Neural cell (in vitro differentiated cells): ENCODE results near the gene AARSD1. TPM values are rescaled to one million over a fixed set of nuclear protein-coding genes. Genes with fewer than 3 reads are reported as not detected.

Experiments used
- H2AFZ ChIP-seq: fragments of 200-600, 300-800 bp; sonication (generic), shearing (Covaris generic); 2 replicates; pipeline ENCODE4 v1.6.0; 2014; ENCODE audit warnings: low read depth, mild to moderate bottlenecking, antibody characterized with exemption, low read length, moderate library complexity
- H3F3A ChIP-seq: fragments of 200-600 bp; shearing (Covaris generic); 2 replicates; pipeline ENCODE4 v1.6.1; 2016; ENCODE audit warnings: mild to moderate bottlenecking, moderate library complexity, mixed read lengths, antibody characterized with exemption, low read length; ENCODE audit not compliant: insufficient read depth, poor library complexity, severe bottlenecking
- H3K27ac ChIP-seq: fragments of 200-600, 300-800 bp; sonication (generic), shearing (Covaris generic); 2 replicates; pipeline ENCODE4 v1.5.1; 2014; ENCODE audit warnings: mild to moderate bottlenecking, low read length, moderate library complexity
- H3K27me3 ChIP-seq: fragments of 300-800, 200-600 bp; sonication (generic), shearing (Covaris generic); 2 replicates; pipeline ENCODE4 v1.6.0; 2014; ENCODE audit warnings: mild to moderate bottlenecking, low read depth, low read length, moderate library complexity; ENCODE audit not compliant: insufficient read depth
- H3K36me3 ChIP-seq: fragments of 300-800, 200-600 bp; sonication (generic), shearing (Covaris generic); 2 replicates; pipeline ENCODE4 v1.5.1; 2014; ENCODE audit warnings: mild to moderate bottlenecking, antibody characterized with exemption, low read length, moderate library complexity; ENCODE audit not compliant: insufficient read depth
- H3K4me2 ChIP-seq: fragments of 300-800, 200-600 bp; sonication (generic), shearing (Covaris generic); 2 replicates; pipeline ENCODE4 v1.6.0; 2014; ENCODE audit warnings: mild to moderate bottlenecking, low read length
- H3K4me3 ChIP-seq: fragments of 300-800, 200-600 bp; sonication (generic), shearing (Covaris generic); 2 replicates; pipeline ENCODE4 v1.5.1; 2014; ENCODE audit warnings: mild to moderate bottlenecking, low read length, moderate library complexity
- H3K79me2 ChIP-seq: fragments of 200-600 bp; shearing (Covaris generic); replicated peaks from 2 replicates; pipeline ENCODE4 v1.6.0; 2014; ENCODE audit warnings: mild to moderate bottlenecking, low read length, moderate library complexity; ENCODE audit not compliant: insufficient read depth
- H3K9ac ChIP-seq: fragments of 300-800, 200-600 bp; sonication (generic), shearing (Covaris generic); 2 replicates; pipeline ENCODE4 v1.6.1; 2016; ENCODE audit warnings: mild to moderate bottlenecking, low read length, mixed read lengths
- H3K9me2 ChIP-seq: fragments of 200-600 bp; shearing (Covaris generic); 2 replicates; pipeline ENCODE4 v1.6.1; 2016; ENCODE audit warnings: mild to moderate bottlenecking, low read length, mixed read lengths; ENCODE audit not compliant: insufficient read depth
- H3K9me3 ChIP-seq: fragments of 200-600, 300-800 bp; sonication (generic), shearing (Covaris generic); 2 replicates; pipeline ENCODE4 v1.6.1; 2016; ENCODE audit warnings: mild to moderate bottlenecking, mixed run types, low read length, moderate library complexity, mixed read lengths
- H4K20me1 ChIP-seq: fragments of 200-600 bp; shearing (Covaris generic); 2 replicates; pipeline ENCODE4 v1.6.1; 2016; ENCODE audit warnings: mild to moderate bottlenecking, mixed run types; ENCODE audit not compliant: insufficient read depth
- CTCF ChIP-seq: fragments of 450-650 bp; IDR thresholded peaks from 2 replicates; pipeline ENCODE4 v1.5.1; 2014; ENCODE audit warnings: antibody characterized with exemption, mild to moderate bottlenecking, moderate library complexity; ENCODE audit not compliant: poor library complexity, severe bottlenecking
- EP300 ChIP-seq: fragments of 450-650 bp; conservative IDR thresholded peaks from 2 replicates; pipeline ENCODE4 v1.6.1; 2014; ENCODE audit warnings: antibody characterized with exemption, mild to moderate bottlenecking, moderate library complexity; ENCODE audit not compliant: poor library complexity, severe bottlenecking
- EZH2 ChIP-seq: fragments of 200-600, 300-800 bp; shearing (Covaris generic), sonication (generic); IDR thresholded peaks from 2 replicates; pipeline ENCODE4 v1.6.1; 2014; ENCODE audit warnings: antibody characterized with exemption, low read length, borderline replicate concordance, mild to moderate bottlenecking; ENCODE audit not compliant: insufficient read depth, poor library complexity, severe bottlenecking
- MXI1 ChIP-seq: fragments of 450-650 bp; conservative IDR thresholded peaks from 2 replicates; pipeline ENCODE4 v1.6.1; 2014; ENCODE audit warnings: antibody characterized with exemption, mild to moderate bottlenecking; ENCODE audit not compliant: poor library complexity, severe bottlenecking
- POLR2AphosphoS5 ChIP-seq: IDR thresholded peaks from 2 replicates; pipeline ENCODE4 v1.6.1; 2012
- RAD21 ChIP-seq: fragments of 450-650 bp; conservative IDR thresholded peaks from 2 replicates; pipeline ENCODE4 v1.6.1; 2014; ENCODE audit warnings: antibody characterized with exemption, mild to moderate bottlenecking, moderate library complexity
- REST ChIP-seq: IDR thresholded peaks from 2 replicates; pipeline ENCODE4 v1.6.1; 2012; ENCODE audit warnings: borderline replicate concordance
- SMC3 ChIP-seq: fragments of 450-650 bp; conservative IDR thresholded peaks from 2 replicates; pipeline ENCODE4 v1.6.1; 2014; ENCODE audit warnings: antibody characterized with exemption, mild to moderate bottlenecking, moderate library complexity; ENCODE audit not compliant: poor library complexity
- TAF1 ChIP-seq: IDR thresholded peaks from 2 replicates; pipeline ENCODE4 v1.6.1; 2012; ENCODE audit warnings: low read depth
- polyA plus RNA-seq: library from polyadenylated mRNA; depleted of rRNA; stranded (reverse); fragments of >200 nt; gene quantifications from 2 replicates; pipeline ENCODE4 v1.2.3, GENCODE V29; 2014

The AARSD1 gene
- polyA plus RNA-seq, 1 donor from 2014 or later, result 64.2 TPM

- no peak overlapping the region for H3K4me2 ChIP-seq
- no peak overlapping the region for H3K9ac ChIP-seq
- no peaks in the 10 kb centered on the region for H3K27me3 ChIP-seq
- H3K9me2 ChIP-seq, result no peaks in the 10 kb centered on the region
- H4K20me1 ChIP-seq, result no peaks in the 10 kb centered on the region
- H3K36me3 ChIP-seq, result no peaks in the 10 kb centered on the region
- no peak overlapping the region for H2AFZ ChIP-seq
- H3K9me3 ChIP-seq, result no peaks in the 10 kb centered on the region
- no peaks in the 10 kb centered on the region for H3K79me2 ChIP-seq
- H3K27ac ChIP-seq, result no peak overlapping the region
- no peak overlapping the region for H3K4me3 ChIP-seq
- TF ChIP-seq EZH2 (no peak), REST (no peak), TAF1 (no peak), RAD21 (no peak), EP300 (no peak), MXI1 (no peak), CTCF (no peak), SMC3 (no peak), POLR2AphosphoS5 (no peak)
- H3F3A ChIP-seq, result no peaks in the 10 kb centered on the region
Measured at GRCh38 chr17:42913981-42914617, 50.2 kb downstream of the AARSD1 start.

- no peak for TF ChIP-seq EP300
- no peak for TF ChIP-seq SMC3
- no peak for TF ChIP-seq EZH2
- no peak for TF ChIP-seq MXI1
- no peak for TF ChIP-seq POLR2AphosphoS5
- no peak for TF ChIP-seq TAF1
- TF ChIP-seq RAD21, result no peak
- TF ChIP-seq REST, result no peak
- TF ChIP-seq CTCF, result no peak
- H4K20me1 ChIP-seq, result no peaks in the 10 kb centered on the region
- no peaks in the 10 kb centered on the region for H3K9me2 ChIP-seq
- no peaks in the 10 kb centered on the region for H3K36me3 ChIP-seq
- no peaks in the 10 kb centered on the region for H3K9me3 ChIP-seq
- H3K27ac ChIP-seq, result no peak overlapping the region
- H3K4me3 ChIP-seq, result no peak overlapping the region
- H2AFZ ChIP-seq, result no peak overlapping the region
- no peaks in the 10 kb centered on the region for H3K79me2 ChIP-seq
- H3K27me3 ChIP-seq, result no peaks in the 10 kb centered on the region
- H3K9ac ChIP-seq, result no peak overlapping the region
- no peaks in the 10 kb centered on the region for H3F3A ChIP-seq
- H3K4me2 ChIP-seq, result no peak overlapping the region
Measured at GRCh38 chr17:42913522-42913921, 50.7 kb downstream of the AARSD1 start.
